Heart left ventricle (tissue), 16 donors: ENCODE data around the gene SMARCB1. TPM values are rescaled to one million over a fixed set of nuclear protein-coding genes. Genes with fewer than 3 reads are reported as not detected.
A peak's percentile ranks its signal among the peaks of the same experiment; 100 is the strongest.

Source experiments
- ATAC-seq, 4 donors: fragments of 200-7000 bp; cut with Tn5 transposase; one replicate each; pipeline ENCODE4 v1.9.1; 2020 to 2022; ENCODE audit warnings: moderate library complexity in 4 of 4, mild to moderate bottlenecking in 3 of 4, moderate number of reproducible peaks in 1 of 4
- DNase-seq, 5 donors: peaks; one replicate each; pipeline ENCODE4 v3.0.0-alpha.2; 2020
- H3K27ac ChIP-seq, 12 donors: fragments of 200-600 bp; sonication (generic) in 4 of 12; one replicate each; pipeline versions ENCODE4 v1.5.0 to v1.8.0; 2016 to 2022; ENCODE audit warnings: mild to moderate bottlenecking in 2 of 12
- H3K27me3 ChIP-seq, 9 donors: fragments of 200-600 bp; sonication (generic) in 2 of 9; one replicate each; pipeline versions ENCODE4 v1.5.1 to v1.8.0; 2016 to 2022; ENCODE audit warnings: mild to moderate bottlenecking in 3 of 9
- H3K36me3 ChIP-seq, 9 donors: fragments of 200-600 bp; sonication (generic) in 2 of 9; one replicate each; pipeline versions ENCODE4 v1.5.0 to v1.8.0; 2018 to 2022; ENCODE audit warnings: mild to moderate bottlenecking in 2 of 9
- H3K4me1 ChIP-seq, 12 donors: fragments of 200-600 bp; sonication (generic) in 4 of 12; one replicate each; pipeline versions ENCODE4 v1.5.0 to v1.8.0; 2016 to 2022; ENCODE audit warnings: mild to moderate bottlenecking in 3 of 12
- H3K4me3 ChIP-seq, 12 donors: fragments of 200-600 bp; sonication (generic) in 4 of 12; one replicate each; pipeline versions ENCODE4 v1.5.0 to v1.8.0; 2017 to 2022; ENCODE audit warnings: mild to moderate bottlenecking in 9 of 12, moderate library complexity in 4 of 12
- H3K9me3 ChIP-seq, 12 donors: fragments of 200-600 bp; sonication (generic) in 4 of 12; one replicate each; pipeline versions ENCODE4 v1.5.0 to v1.8.0; 2016 to 2022; ENCODE audit warnings: mild to moderate bottlenecking in 1 of 12
- CTCF ChIP-seq, 12 donors: fragments of 200-600 bp; sonication (generic) in 4 of 12; IDR thresholded peaks; one replicate each; pipeline versions ENCODE4 v1.5.0 to v1.8.0; 2018 to 2022; ENCODE audit warnings: antibody characterized with exemption in 12 of 12, mild to moderate bottlenecking in 5 of 12
- POLR2A ChIP-seq, 2 donors: fragments of 450-650 bp; IDR thresholded peaks; one replicate each; pipeline ENCODE4 v1.6.1; 2017; ENCODE audit warnings: antibody characterized with exemption in 2 of 2, mild to moderate bottlenecking in 2 of 2, moderate library complexity in 2 of 2
- WGBS, 4 donors: extraction: QIAGEN DNeasy Blood & Tissue Kit in 2 of 4; methylation state at CpG; one replicate each; pipeline versions ENCODE4 v1.1.5 to v1.1.7; 2013 to 2018; 5-methylcytosine and 5-hydroxymethylcytosine counted together
- intact Hi-C, 10 donors: fragments of 100-400 bp; cut with DNase I; formaldehyde crosslinking; loops; one replicate each; pipeline versions ENCODE4 v1.11.1 to v1.14.2; 2022
- polyA plus RNA-seq, 2 donors: library from polyadenylated mRNA; stranded (reverse); fragments of 200-250 nt; gene quantifications; one replicate each; pipeline ENCODE4 v1.2.3, GENCODE V29; 2013
- total RNA-seq, 9 donors: library from RNA; depleted of rRNA in 2 of 9; stranded (reverse); fragments of >200 nt in 2 of 9; fragmentation: NEBNext Ultra II Directional in 3 of 9; extraction: Animal tissue kit (Norgen Biotek cat#: 25700) in 3 of 9; gene quantifications; one replicate each; pipeline versions ENCODE4 v1.1.0 to v1.2.4, GENCODE V29; 2016 to 2023
- donor health status: ischemic (EF 13 %, LVEDD 7.1; RV severe dilation, severe dysfunction).
- donor health status: healthy with polysubstance abuse.
- donor health status: DM: no; HTN: yes; CAD: no.
- donor health status: DM: no; HTN: no; CAD: no.
- donor health status: ischemic (EF 25% LVEDD 6.9; RV normal size, moderate dysfunction).
- donor health status: ischemic (EF 25% LVEDD 5.7; RV mildly dilated, moderate dysfunction).
- donor health status: healthy.
- donor health status: DM: yes; HTN: yes; CAD: no.
- donor health status: ischemic (EF 35%, LVEDD 5.7; RV mildly dilated, moderate dysfunction).
- donor health status: nonischemic (EF 11% LVEDD 7.7; RV severe dilation, severe dysfunction).
- donor health status: DM: yes; HTN: yes; CAD: no.
- donor health status: PGD.
- donor health status: ischemic (EF 29% LVEDD 5.4; RV normal size, mild dysfunction).
- donor health status: nonischemic (EF 23%, LVEDD 6.1; RV moderate dilation, normal function).

Gene SMARCB1
- total and polyA plus RNA-seq, 11 donors, result 30.2 to 75.3 (median 45.6) TPM

GRCh38 chr22:23817146-23817545 lies 30.4 kb downstream of the SMARCB1 start:
- peaks cover 0 to 93% (median 74%) of the 10 kb centered on the region in 9 donors for H3K36me3 ChIP-seq
- H3K4me1 ChIP-seq, result peaks cover 0 to 32% (median 9%) of the 10 kb centered on the region in 12 donors
- H3K27ac ChIP-seq, result peak overlapping the region in 9 of 12 donors; percentile 18 to 93 (median 82)
- no peak for DNase-seq
- H3K27me3 ChIP-seq, result no peaks in the 10 kb centered on the region
- no peak overlapping the region for H3K4me3 ChIP-seq
- intact Hi-C loops, result no loop called here
- no peak for TF ChIP-seq POLR2A (IDR thresholded peaks at IDR 0.05)
- no peak for TF ChIP-seq CTCF (IDR thresholded peaks at IDR 0.05)
- H3K9me3 ChIP-seq, result no peaks in the 10 kb centered on the region
- 88 to 96% (median 94%) methylated on average over 6 of the region's 6 CpGs for WGBS, 4 donors
- no peak for ATAC-seq

- WGBS, 4 donors, result 85 to 95% (median 89%) methylated on average over 2 of the region's 2 CpGs
- Histone ChIP-seq H3K27ac (no peak overlapping the region), H3K9me3 (no peaks in the 10 kb centered on the region), H3K27me3 (no peaks in the 10 kb centered on the region), H3K36me3 (peaks cover 0 to 95% (median 77%) of the 10 kb centered on the region in 9 donors), H3K4me3 (no peak overlapping the region), H3K4me1 (peaks cover 0 to 45% (median 18%) of the 10 kb centered on the region in 12 donors)
- intact Hi-C loops, result no loop called here
- ATAC-seq (no peak), DNase-seq (no peak)
- no peak for TF ChIP-seq CTCF (IDR thresholded peaks at IDR 0.05)
- no peak for TF ChIP-seq POLR2A (IDR thresholded peaks at IDR 0.05)
Measured at GRCh38 chr22:23818541-23818940, 31.8 kb downstream of the SMARCB1 start.

DNA sequence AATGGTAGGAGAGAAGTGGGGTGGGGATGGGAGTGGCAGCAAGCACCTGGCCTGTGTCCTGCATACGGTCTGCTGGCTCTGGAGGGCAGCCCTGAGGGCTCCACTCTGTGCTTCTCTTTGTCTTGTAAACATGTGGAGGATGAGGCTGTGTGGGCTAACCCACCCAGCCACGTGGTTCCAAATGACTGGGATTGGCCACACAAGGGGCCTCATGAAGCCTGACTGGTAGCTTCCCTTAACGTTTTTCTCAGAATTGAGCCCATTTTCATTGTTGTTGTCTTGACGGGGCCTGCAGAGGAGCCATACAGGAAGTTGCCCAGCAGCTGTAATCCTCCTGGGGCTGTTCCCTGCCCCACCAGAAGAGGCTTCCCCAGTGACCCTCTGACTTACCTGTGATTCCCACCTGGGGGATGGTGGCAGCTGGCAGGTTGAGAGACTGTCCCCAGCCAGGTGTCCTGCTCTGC lies 34.0 kb downstream of the SMARCB1 start:
- peaks cover 3 to 63% (median 31%) of the 10 kb centered on the region in 12 donors for H3K4me1 ChIP-seq

More for the DNA sequence above, 34.0 kb downstream of the SMARCB1 start:
- Histone ChIP-seq H3K27ac (peak overlapping the region in 1 of 12 donors; percentile 97), H3K9me3 (no peaks in the 10 kb centered on the region), H3K4me3 (no peak overlapping the region), H3K36me3 (peaks cover 0 to 98% (median 90%) of the 10 kb centered on the region in 9 donors), H3K27me3 (no peaks in the 10 kb centered on the region)
- ATAC-seq (no peak), DNase-seq (no peak)
- no peak for TF ChIP-seq CTCF (IDR thresholded peaks at IDR 0.05)
- no peak for TF ChIP-seq POLR2A (IDR thresholded peaks at IDR 0.05)
- intact Hi-C loops, result no loop called here
- 59 to 70% (median 63%) methylated on average over 4 of the region's 4 CpGs for WGBS, 4 donors
